Thyroid gland (tissue), 4 donors: ENCODE measurements around the gene EVA1B. TPM values are rescaled to one million over a fixed set of nuclear protein-coding genes. Genes with fewer than 3 reads are reported as not detected.

Source experiments
- DNase-seq, 2 donors: peaks; one replicate each; pipeline ENCODE4 v3.0.0-alpha.2; 2019
- H3K27ac ChIP-seq, 3 donors: fragments of 200-600 bp; sonication (generic); 1 replicate in 2 of 3; 2 replicates in 1 of 3; pipeline ENCODE4 v1.5.1; 2016 to 2019; ENCODE audit warnings: mild to moderate bottlenecking in 1 of 3, moderate library complexity in 1 of 3
- H3K27me3 ChIP-seq: fragments of 200-600 bp; sonication (generic); one replicate; pipeline ENCODE4 v1.5.1; 2019
- H3K36me3 ChIP-seq, 2 donors: fragments of 200-600 bp; sonication (generic); one replicate each; pipeline ENCODE4 v1.5.1; 2016 to 2019
- H3K4me1 ChIP-seq, 2 donors: fragments of 200-600 bp; sonication (generic); one replicate each; pipeline ENCODE4 v1.5.1; 2017 to 2019
- H3K4me3 ChIP-seq, 3 donors: fragments of 200-600 bp; sonication (generic); replicated peaks in 1 of 3; 1 replicate in 2 of 3; 2 replicates in 1 of 3; pipeline ENCODE4 v1.5.1; 2016; ENCODE audit warnings: mild to moderate bottlenecking in 1 of 3
- H3K9me3 ChIP-seq: fragments of 200-600 bp; sonication (generic); one replicate; pipeline ENCODE4 v1.5.1; 2017
- POLR2A ChIP-seq, 2 donors: fragments of 450-650 bp; IDR thresholded peaks; one replicate each; pipeline ENCODE4 v1.6.1; 2017; ENCODE audit warnings: antibody characterized with exemption in 2 of 2, mild to moderate bottlenecking in 2 of 2, moderate library complexity in 1 of 2
- WGBS, 2 donors: methylation state at CpG; one replicate each; pipeline ENCODE4 v1.1.5; 2017; 5-methylcytosine and 5-hydroxymethylcytosine counted together
- intact Hi-C: fragments of 100-400 bp; cut with DNase I; formaldehyde crosslinking; loops from one replicate; pipeline ENCODE4 v1.15.1; 2023
- total RNA-seq, 4 donors: library from RNA; depleted of rRNA; stranded (reverse); fragments of >200 nt; gene quantifications; one replicate each; pipeline ENCODE4 v1.2.3, GENCODE V29; 2016
- TF ChIP-seq, protein P1 (sequence below), 6 experiments: fragments of 200-600 bp in 3 of 6; fragments of 450-650 bp in 3 of 6; sonication (generic) in 3 of 6; IDR thresholded peaks; one replicate each; pipeline ENCODE4 v1.5.1; 2016 to 2019; ENCODE audit warnings: antibody characterized with exemption in 6 of 6, mild to moderate bottlenecking in 2 of 6, inconsistent platforms in 1 of 6, moderate library complexity in 1 of 6

EVA1B gene
- total RNA-seq, 4 donors from 2014 or later: 30.7 to 71.5 (median 52.5) TPM

DNA sequence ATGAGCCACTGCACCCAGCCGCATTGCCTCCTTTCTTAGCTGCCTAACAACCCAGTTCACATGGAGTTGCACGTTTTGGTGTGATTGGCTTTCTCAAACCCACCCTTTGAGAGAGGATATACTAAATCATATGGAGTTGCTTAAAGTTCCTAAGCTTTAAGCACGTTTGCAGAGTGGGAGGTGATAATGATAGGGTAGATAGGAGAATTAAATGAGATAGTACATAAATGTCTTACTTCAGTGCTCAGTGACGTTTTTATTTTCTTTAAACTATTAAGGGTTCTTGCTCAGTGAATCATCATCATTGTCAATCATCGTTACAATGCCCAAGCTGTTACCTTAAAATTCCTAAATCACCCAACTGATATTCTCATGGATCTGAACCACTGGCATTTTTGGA is 20.2 kb downstream of the EVA1B start:
- no peak for TF ChIP-seq POLR2A (IDR thresholded peaks at IDR 0.05)
- TF ChIP-seq, protein P1, sequence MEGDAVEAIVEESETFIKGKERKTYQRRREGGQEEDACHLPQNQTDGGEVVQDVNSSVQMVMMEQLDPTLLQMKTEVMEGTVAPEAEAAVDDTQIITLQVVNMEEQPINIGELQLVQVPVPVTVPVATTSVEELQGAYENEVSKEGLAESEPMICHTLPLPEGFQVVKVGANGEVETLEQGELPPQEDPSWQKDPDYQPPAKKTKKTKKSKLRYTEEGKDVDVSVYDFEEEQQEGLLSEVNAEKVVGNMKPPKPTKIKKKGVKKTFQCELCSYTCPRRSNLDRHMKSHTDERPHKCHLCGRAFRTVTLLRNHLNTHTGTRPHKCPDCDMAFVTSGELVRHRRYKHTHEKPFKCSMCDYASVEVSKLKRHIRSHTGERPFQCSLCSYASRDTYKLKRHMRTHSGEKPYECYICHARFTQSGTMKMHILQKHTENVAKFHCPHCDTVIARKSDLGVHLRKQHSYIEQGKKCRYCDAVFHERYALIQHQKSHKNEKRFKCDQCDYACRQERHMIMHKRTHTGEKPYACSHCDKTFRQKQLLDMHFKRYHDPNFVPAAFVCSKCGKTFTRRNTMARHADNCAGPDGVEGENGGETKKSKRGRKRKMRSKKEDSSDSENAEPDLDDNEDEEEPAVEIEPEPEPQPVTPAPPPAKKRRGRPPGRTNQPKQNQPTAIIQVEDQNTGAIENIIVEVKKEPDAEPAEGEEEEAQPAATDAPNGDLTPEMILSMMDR (IDR thresholded peaks at IDR 0.05): no peak
- peaks cover 41 to 43% of the 10 kb centered on the region in 2 donors for H3K36me3 ChIP-seq
- no peak for DNase-seq
- H3K9me3 ChIP-seq: no peaks in the 10 kb centered on the region
- no peak overlapping the region for H3K27ac ChIP-seq
- 72 to 78% methylated on average over 5 of the region's 5 CpGs for WGBS, 2 donors
- H3K4me3 ChIP-seq: no peak overlapping the region
- intact Hi-C loops: no loop called here
- no peaks in the 10 kb centered on the region for H3K27me3 ChIP-seq
- peaks cover 15 to 33% of the 10 kb centered on the region in 2 donors for H3K4me1 ChIP-seq

DNA sequence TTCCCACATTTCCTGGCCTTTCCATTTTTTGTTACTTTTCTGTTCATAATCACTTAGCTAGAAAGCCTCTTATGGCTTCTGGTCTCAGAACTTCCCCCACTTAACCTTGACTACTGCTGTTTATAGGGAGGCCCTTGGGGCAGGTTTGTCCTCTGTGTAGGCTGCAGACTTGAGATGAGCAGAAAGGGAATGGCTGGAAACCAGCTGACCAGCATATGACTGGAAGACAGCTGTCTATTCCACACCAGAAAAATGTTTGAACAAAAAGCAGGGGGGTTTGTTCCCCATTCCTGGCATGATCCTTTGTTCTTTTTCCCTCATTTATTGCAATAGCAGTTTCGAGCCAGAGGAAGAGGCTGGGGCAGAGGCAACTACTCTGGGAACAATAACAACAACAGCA is 22.2 kb downstream of the EVA1B start:
- H3K27ac ChIP-seq: peak overlapping the region in 1 of 3 donors; percentile 62
- intact Hi-C loops: no loop called here
- 71 to 89% methylated on average over 1 of the region's 1 CpG for whole genome bisulfite sequencing, 2 donors
- H3K27me3 ChIP-seq: no peaks in the 10 kb centered on the region
- peaks cover 13 to 37% of the 10 kb centered on the region in 2 donors for H3K4me1 ChIP-seq
- no peak for TF ChIP-seq POLR2A (IDR thresholded peaks at IDR 0.05)
- TF ChIP-seq, protein P1 (IDR thresholded peaks at IDR 0.05): no peak
- H3K4me3 ChIP-seq: no peak overlapping the region
- H3K9me3 ChIP-seq: no peaks in the 10 kb centered on the region
- no peak for DNase-seq
- H3K36me3 ChIP-seq: peaks cover 42 to 44% of the 10 kb centered on the region in 2 donors

DNA sequence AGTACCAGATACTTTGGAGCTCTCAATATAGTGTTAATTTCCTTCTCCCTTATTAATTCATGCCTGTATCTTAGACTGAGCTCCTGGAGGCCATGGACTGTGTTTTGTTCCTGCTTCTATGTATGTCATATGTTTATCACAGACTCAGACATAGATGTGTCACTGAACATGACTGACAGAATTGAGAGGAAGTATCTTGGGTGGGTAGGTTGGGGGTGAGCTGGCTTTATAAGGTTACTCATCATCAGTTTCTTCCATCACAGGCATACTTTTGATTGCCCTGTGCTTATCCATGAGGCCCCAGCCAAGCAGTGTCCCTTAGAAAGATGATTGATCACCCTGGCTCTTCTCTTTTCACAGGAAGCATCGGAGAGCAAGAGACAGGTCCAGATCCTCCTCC is 22.9 kb downstream of the EVA1B start:
- TF ChIP-seq, protein P1 (IDR thresholded peaks at IDR 0.05): no peak
- TF ChIP-seq POLR2A (IDR thresholded peaks at IDR 0.05): no peak
- no peak for DNase-seq
- Histone ChIP-seq H3K27me3 (no peaks in the 10 kb centered on the region), H3K36me3 (peaks cover 42 to 44% of the 10 kb centered on the region in 2 donors), H3K9me3 (no peaks in the 10 kb centered on the region), H3K27ac (peak overlapping the region; percentile 39 to 71 (median 62)), H3K4me1 (peaks cover 10 to 31% of the 10 kb centered on the region in 2 donors), H3K4me3 (no peak overlapping the region)
- WGBS, 2 donors: 86 to 100% methylated on average over 1 of the region's 1 CpG
- intact Hi-C loops: no loop called here

DNA sequence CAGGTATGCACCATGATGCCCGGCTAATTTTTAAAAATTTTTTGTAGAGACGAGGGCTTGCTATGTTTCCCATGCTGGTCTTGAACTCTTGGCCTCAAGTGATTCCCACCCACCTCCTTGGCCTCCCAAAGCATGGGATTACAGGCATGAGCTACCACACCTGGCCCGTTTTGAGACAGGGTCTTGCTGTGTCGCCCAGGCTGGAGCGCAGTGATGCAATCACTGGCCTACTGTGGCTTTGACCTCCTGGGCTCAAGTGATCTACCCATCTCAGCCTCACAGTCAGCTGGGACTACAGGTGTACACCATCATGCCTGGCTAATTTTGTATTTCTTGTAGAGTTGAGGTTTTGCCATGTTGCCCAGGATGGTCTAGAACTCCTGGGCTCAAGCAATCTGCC is 24.8 kb downstream of the EVA1B start:
- no peaks in the 10 kb centered on the region for H3K27me3 ChIP-seq
- intact Hi-C loops: no loop called here
- peaks cover 8 to 27% of the 10 kb centered on the region in 2 donors for H3K4me1 ChIP-seq
- H3K36me3 ChIP-seq: peaks cover 43 to 49% of the 10 kb centered on the region in 2 donors
- no peak overlapping the region for H3K4me3 ChIP-seq
- DNase-seq: no peak
- WGBS, 2 donors: 91 to 94% methylated on average over 5 of the region's 5 CpGs
- TF ChIP-seq, protein P1 (IDR thresholded peaks at IDR 0.05): no peak
- no peak for TF ChIP-seq POLR2A (IDR thresholded peaks at IDR 0.05)
- H3K27ac ChIP-seq: peak overlapping the region in 2 of 3 donors; percentile 3 to 71
- H3K9me3 ChIP-seq: no peaks in the 10 kb centered on the region

DNA sequence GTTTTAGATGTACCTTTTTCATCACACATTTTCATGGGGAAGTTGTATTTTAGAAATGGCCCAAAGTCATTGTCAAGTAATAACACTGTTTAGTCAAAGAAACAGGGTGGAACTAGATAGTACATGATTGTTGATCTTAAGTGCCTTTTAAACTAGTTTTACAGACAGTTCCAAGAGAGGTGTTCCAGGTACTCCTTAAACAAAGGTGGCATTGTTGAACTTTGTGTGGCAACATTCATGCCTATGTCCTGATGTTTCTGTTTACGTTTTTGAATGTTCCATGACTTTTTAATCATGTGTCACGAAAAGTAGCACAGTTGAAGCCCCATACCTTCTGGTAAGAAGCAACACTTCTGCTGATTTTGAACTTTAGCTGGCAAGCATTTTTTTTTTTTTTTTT is 26.4 kb downstream of the EVA1B start:
- no peak overlapping the region for H3K4me3 ChIP-seq
- no peaks in the 10 kb centered on the region for H3K9me3 ChIP-seq
- WGBS, 2 donors: 50 to 66% methylated on average over 2 of the region's 2 CpGs
- no peak for TF ChIP-seq POLR2A (IDR thresholded peaks at IDR 0.05)
- TF ChIP-seq, protein P1 (IDR thresholded peaks at IDR 0.05): no peak
- peaks cover 41 to 45% of the 10 kb centered on the region in 2 donors for H3K36me3 ChIP-seq
- intact Hi-C loops: no loop called here
- H3K27ac ChIP-seq: peak overlapping the region in 2 of 3 donors; percentile 52 to 64
- no peaks in the 10 kb centered on the region for H3K27me3 ChIP-seq
- no peak for DNase-seq
- H3K4me1 ChIP-seq: peaks cover 8 to 27% of the 10 kb centered on the region in 2 donors
